GM12878 (cell line): ENCODE measurements around the gene GPR62. TPM values are rescaled to one million over a fixed set of nuclear protein-coding genes. Genes with fewer than 3 reads are reported as not detected.
A peak's percentile ranks its signal among the peaks of the same experiment; 100 is the strongest.

Experiments used
- ATAC-seq: fragments of 200-7000 bp; cut with Tn5 transposase; 3 replicates; pipeline ENCODE4 v1.9.1; 2020; ENCODE audit warnings: mild to moderate bottlenecking, moderate library complexity
- BruUV-seq: library from RNA; stranded (reverse); fragments of 400-500 nt; replicated peaks from 2 replicates; lab custom pipeline; 2021; lab: Mats Ljungman, UMichigan
- CTCF ChIA-PET: fragments of 300-600 bp; sonication (Branson Sonifier 250); formaldehyde crosslinking; extraction: SDS; loops from one replicate; lab custom pipeline; 2021; ENCODE audit warnings: inconsistent platforms; lab: Yijun Ruan, JAX
- POLR2A ChIA-PET: fragments of 350-600 bp; formaldehyde crosslinking; extraction: SDS; loops from one replicate; lab custom pipeline; 2021; ENCODE audit warnings: inconsistent platforms; lab: Charles Lee
- RAD21 ChIA-PET: fragments of 300-600 bp; sonication (Branson Sonifier 250); formaldehyde crosslinking; loops from one replicate; lab custom pipeline; 2023; ENCODE audit warnings: antibody characterized with exemption; ENCODE audit not compliant: unreplicated experiment; lab: Charles Lee
- SMC1A ChIA-PET: fragments of 300-600 bp; sonication (Branson Sonifier 250); formaldehyde crosslinking; loops from one replicate; lab custom pipeline; 2023; ENCODE audit not compliant: unreplicated experiment, uncharacterized antibody; lab: Charles Lee
- DNase-seq: peaks from one replicate; pipeline ENCODE4 v3.0.0-alpha.2; 2011; ENCODE audit warnings: low read depth, low spot score
- FAIRE-seq: peaks from 3 replicates; lab custom pipeline; 2011; peaks lifted over from hg19 to GRCh38; lab: Jason Lieb, UNC
- H2AFZ ChIP-seq: 2 replicates; pipeline ENCODE4 v1.6.0; 2011; ENCODE audit warnings: low read depth, low read length, control low read depth; ENCODE audit not compliant: control insufficient read depth
- H3K27ac ChIP-seq: 2 replicates; pipeline ENCODE4 v1.5.1; 2011; ENCODE audit warnings: control low read depth; ENCODE audit not compliant: control insufficient read depth, insufficient read depth
- H3K27me3 ChIP-seq, 2 experiments: replicated peaks in 1 of 2; 2 replicates each; pipeline versions ENCODE4 v1.6.0 to v1.6.1; 2011; ENCODE audit warnings: low read length in 1 of 2; ENCODE audit not compliant: control insufficient read depth in 2 of 2, insufficient read depth in 2 of 2
- H3K36me3 ChIP-seq, 2 experiments: 2 replicates each; pipeline ENCODE4 v1.5.1; 2011; ENCODE audit warnings: low read length in 1 of 2; ENCODE audit not compliant: control insufficient read depth in 2 of 2, insufficient read depth in 2 of 2
- H3K4me1 ChIP-seq: 2 replicates; pipeline ENCODE4 v1.6.1; 2011; ENCODE audit warnings: mild to moderate bottlenecking, low read length, moderate library complexity, mixed read lengths; ENCODE audit not compliant: control insufficient read depth, insufficient read depth
- H3K4me2 ChIP-seq: 2 replicates; pipeline ENCODE4 v1.6.0; 2011; ENCODE audit warnings: control low read depth; ENCODE audit not compliant: control insufficient read depth, insufficient read depth
- H3K4me3 ChIP-seq: fragments of 200-600 bp; sonication (generic); 2 replicates; pipeline ENCODE4 v1.5.1; 2016
- H3K79me2 ChIP-seq: 2 replicates; pipeline ENCODE4 v1.6.0; 2011; ENCODE audit warnings: low read length; ENCODE audit not compliant: control insufficient read depth, insufficient read depth
- H3K9ac ChIP-seq: 2 replicates; pipeline ENCODE4 v1.8.0; 2011; ENCODE audit warnings: low read length, control low read depth, mixed read lengths; ENCODE audit not compliant: control insufficient read depth, insufficient read depth
- H3K9me3 ChIP-seq: replicated peaks from 3 replicates; pipeline ENCODE4 v1.5.1; 2011; ENCODE audit warnings: mild to moderate bottlenecking, low read length; ENCODE audit not compliant: control insufficient read depth, insufficient read depth
- H4K20me1 ChIP-seq: 2 replicates; pipeline ENCODE4 v1.6.0; 2011; ENCODE audit not compliant: control insufficient read depth, insufficient read depth
- BCL11A ChIP-seq: IDR thresholded peaks from 2 replicates; pipeline ENCODE4 v1.6.1; 2011; ENCODE audit warnings: low read depth, low read length
- BMI1 ChIP-seq: fragments of 450-650 bp; IDR thresholded peaks from 2 replicates; pipeline ENCODE4 v1.6.1; 2016; ENCODE audit warnings: mild to moderate bottlenecking, moderate library complexity, borderline replicate concordance
- BRCA1 ChIP-seq: IDR thresholded peaks from 2 replicates; pipeline ENCODE4 v1.6.1; 2011; ENCODE audit warnings: low read depth, low read length, improper control_type of control experiment
- CREB1 ChIP-seq: IDR thresholded peaks from 2 replicates; pipeline ENCODE4 v1.6.1; 2012; ENCODE audit warnings: low read depth, mild to moderate bottlenecking, inconsistent platforms
- EGR1 ChIP-seq, 2 experiments: IDR thresholded peaks; 1 replicate in 1 of 2; 2 replicates in 1 of 2; pipeline ENCODE4 v1.6.1; 2011 to 2012; ENCODE audit warnings: low read depth in 2 of 2, low read length in 2 of 2, borderline replicate concordance in 1 of 2, mild to moderate bottlenecking in 1 of 2, moderate library complexity in 1 of 2
- EP300 ChIP-seq, 2 experiments: fragments of 150-350 bp in 1 of 2; IDR thresholded peaks; 2 replicates each; pipeline ENCODE4 v1.6.1; 2011 to 2012; ENCODE audit warnings: low read depth in 2 of 2, low read length in 2 of 2, borderline replicate concordance in 1 of 2, improper control_type of control experiment in 1 of 2, inconsistent platforms in 1 of 2; ENCODE audit not compliant: control insufficient read depth in 1 of 2
- ETV6 ChIP-seq, 2 experiments: fragments of 450-650 bp in 1 of 2; IDR thresholded peaks in 1 of 2; conservative IDR thresholded peaks in 1 of 2; 2 replicates each; pipeline ENCODE4 v1.6.1; 2014; ENCODE audit warnings: antibody characterized with exemption in 1 of 2, borderline replicate concordance in 1 of 2, low read depth in 1 of 2, mild to moderate bottlenecking in 1 of 2, moderate library complexity in 1 of 2
- IKZF1 ChIP-seq: fragments of 450-650 bp; conservative IDR thresholded peaks from 2 replicates; pipeline ENCODE4 v1.6.1; 2017; ENCODE audit warnings: antibody characterized with exemption, mild to moderate bottlenecking
- IKZF2 ChIP-seq, 2 experiments: fragments of 450-650 bp; IDR thresholded peaks; 2 replicates each; pipeline ENCODE4 v1.6.1; 2017; ENCODE audit warnings: mild to moderate bottlenecking in 2 of 2, moderate library complexity in 2 of 2
- JUNB ChIP-seq: IDR thresholded peaks from 2 replicates; pipeline ENCODE4 v1.6.1; 2016; ENCODE audit warnings: antibody characterized with exemption, mild to moderate bottlenecking
- LARP7 ChIP-seq: fragments of 450-650 bp; IDR thresholded peaks from 2 replicates; pipeline ENCODE4 v1.6.1; 2017; ENCODE audit warnings: mild to moderate bottlenecking
- MYB ChIP-seq: fragments of 150-350 bp; IDR thresholded peaks from 2 replicates; pipeline ENCODE4 v1.6.1; 2014; ENCODE audit warnings: mild to moderate bottlenecking, low read depth, low read length, borderline replicate concordance
- NBN ChIP-seq: fragments of 450-650 bp; IDR thresholded peaks from 2 replicates; pipeline ENCODE4 v1.6.1; 2016
- NFIC ChIP-seq: IDR thresholded peaks from 2 replicates; pipeline ENCODE4 v1.6.1; 2012; ENCODE audit warnings: low read depth, mild to moderate bottlenecking, inconsistent platforms, low read length, moderate library complexity
- RELA ChIP-seq: fragments of 450-650 bp; IDR thresholded peaks from 2 replicates; pipeline ENCODE4 v1.8.0; 2014; ENCODE audit warnings: borderline replicate concordance; ENCODE audit not compliant: partially characterized antibody
- SPI1 ChIP-seq: IDR thresholded peaks from 2 replicates; pipeline ENCODE4 v1.6.1; 2011; ENCODE audit warnings: low read depth, mild to moderate bottlenecking, low read length, moderate library complexity, borderline replicate concordance; ENCODE audit not compliant: insufficient read depth
- TBL1XR1 ChIP-seq: IDR thresholded peaks from 2 replicates; pipeline ENCODE4 v1.6.1; 2012; ENCODE audit warnings: low read depth, low read length, improper control_type of control experiment
- ZNF384 ChIP-seq: IDR thresholded peaks from 2 replicates; pipeline ENCODE4 v1.6.1; 2012; ENCODE audit warnings: low read depth, mild to moderate bottlenecking, low read length, improper control_type of control experiment, borderline replicate concordance
- ZNF622 ChIP-seq: fragments of 450-650 bp; IDR thresholded peaks from 2 replicates; pipeline ENCODE4 v1.6.1; 2017; ENCODE audit warnings: mild to moderate bottlenecking, inconsistent platforms
- WGBS: methylation state at CpG from one replicate; pipeline ENCODE4 v1.1.6; 2016; ENCODE audit warnings: low lambda C conversion rate; ENCODE audit not compliant: insufficient replicate concordance, insufficient coverage; ENCODE audit errors: missing lambda C conversion rate; 5-methylcytosine and 5-hydroxymethylcytosine counted together
- in situ Hi-C: fragments of 300-500 bp; cut with MboI; formaldehyde crosslinking; loops from 9 replicates; pipeline ENCODE4 v1.14.3; 2018; ENCODE audit warnings: mixed read lengths
- intact Hi-C: fragments of 100-400 bp; cut with micrococcal nuclease; formaldehyde crosslinking; loops from one replicate; pipeline ENCODE4 v1.14.2; 2022; ENCODE audit not compliant: unreplicated experiment
- polyA plus RNA-seq, 11 experiments: library from polyadenylated mRNA; depleted of rRNA in 4 of 11; unstranded in 6 of 11; stranded (reverse) in 5 of 11; fragments of >200 nt; fragmentation: Nextera tagmentation in 4 of 11; fragmentation: Illumina TruSeq in 1 of 11; extraction: Ambion mirVana in 4 of 11; extraction: Trizol in 1 of 11; gene quantifications; 1 replicate in 1 of 11; 2 replicates in 10 of 11; pipeline versions ENCODE4 v1.2.1 to v1.2.3, GENCODE V29; 2011 to 2016; ENCODE audit warnings: inconsistent platforms in 2 of 11, missing spikeins in 2 of 11, low read depth in 1 of 11
- total RNA-seq, 4 experiments: library from RNA; depleted of rRNA in 3 of 4; stranded (reverse); fragments of >200 nt in 3 of 4; fragmentation: Illumina TruSeq in 1 of 4; extraction: Trizol in 1 of 4; gene quantifications; 2 replicates each; pipeline versions ENCODE4 v1.2.1 to v1.2.3, GENCODE V29; 2013 to 2021
- TF ChIP-seq, protein P1 (sequence below): fragments of 450-650 bp; IDR thresholded peaks from 2 replicates; pipeline ENCODE4 v1.6.1; 2017; ENCODE audit warnings: mild to moderate bottlenecking, low read depth, inconsistent platforms; ENCODE audit not compliant: poor library complexity, severe bottlenecking
- TF ChIP-seq, protein P2 (sequence below): IDR thresholded peaks from 2 replicates; pipeline ENCODE4 v1.6.1; 2012; ENCODE audit warnings: low read depth, low read length, improper control_type of control experiment

GPR62 gene
- total and polyA plus RNA-seq, 10 of the 15 experiments (the other 5 are each of a cell fraction or from before 2014, with no cell fraction given), result not detected

DNA sequence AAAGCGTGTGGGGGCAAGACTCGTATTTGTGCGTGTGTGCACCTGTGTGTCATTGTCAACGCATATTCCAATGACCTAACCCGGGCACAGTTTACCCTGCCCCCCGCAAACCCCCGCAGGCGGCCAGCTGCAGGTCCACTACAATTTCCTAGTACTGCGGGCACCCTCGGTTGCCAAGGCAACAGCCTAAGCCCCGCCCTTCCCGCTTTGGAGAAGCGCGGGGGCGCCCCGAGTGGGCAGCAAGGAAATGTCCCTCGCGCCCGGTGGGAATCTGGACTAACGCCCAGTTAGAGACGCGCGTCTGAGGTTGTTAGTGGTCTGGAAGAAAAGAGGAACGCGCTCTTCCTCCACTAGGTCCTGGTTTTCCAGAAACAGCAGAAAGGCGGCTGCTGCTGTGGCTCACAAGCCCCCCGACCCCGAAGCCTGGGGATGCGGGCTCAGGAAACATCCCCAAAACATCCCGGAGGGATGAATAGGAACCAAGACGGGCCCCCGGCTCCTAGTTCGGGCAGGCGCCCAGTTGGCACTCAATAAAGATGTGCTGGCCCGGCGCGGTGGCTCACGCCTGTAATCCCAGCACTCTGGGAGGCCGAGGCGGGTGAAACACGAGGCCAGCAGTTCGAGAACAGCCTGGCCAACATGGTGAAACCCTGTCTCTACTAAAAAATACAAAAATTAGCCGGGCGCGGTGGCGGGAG, 20.8 kb downstream of the GPR62 start:
- Histone ChIP-seq H4K20me1 (no peaks in the 10 kb centered on the region), H3K4me3 (peak overlapping the region; percentile 84; the same call in 1 of the 2 replicates), H3K4me2 (peak overlapping the region; percentile 76), H3K9ac (no peak overlapping the region; the same call in 1 of the 2 replicates), H3K36me3 (no peaks in the 10 kb centered on the region), H3K27ac (no peak overlapping the region), H3K27me3 (no peaks in the 10 kb centered on the region), H2AFZ (peak overlapping the region; percentile 85), H3K79me2 (peaks cover 5% of the 10 kb centered on the region; the same call in 1 of the 2 replicates), H3K4me1 (peaks cover 15% of the 10 kb centered on the region), H3K9me3 (no peaks in the 10 kb centered on the region)
- POLR2A ChIA-PET, result interaction anchor here (0.7 kb wide), 1 partner anchor 33 kb away, joined by 3 read pairs; no protein-coding TSS in a partner anchor
- intact Hi-C loops, result no loop called here
- no peak for TF ChIP-seq MYB
- TF ChIP-seq ZNF384, result no peak
- peak in 1 of 2 experiments; percentile 19; a peak in 1 of 3 replicates for TF ChIP-seq EGR1 (IDR thresholded peaks at IDR 0.05; ENCODE audit: borderline replicate concordance in 1 of 2, low read depth in 2 of 2, low read length in 2 of 2)
- TF ChIP-seq NFIC, result no peak
- no peak for TF ChIP-seq ETV6 (conservative IDR thresholded peaks at IDR 0.05 in 1 of 2, IDR thresholded peaks at IDR 0.05 in 1 of 2; ENCODE audit: borderline replicate concordance in 1 of 2, low read depth in 1 of 2)
- TF ChIP-seq BCL11A, result no peak
- TF ChIP-seq, protein P1, sequence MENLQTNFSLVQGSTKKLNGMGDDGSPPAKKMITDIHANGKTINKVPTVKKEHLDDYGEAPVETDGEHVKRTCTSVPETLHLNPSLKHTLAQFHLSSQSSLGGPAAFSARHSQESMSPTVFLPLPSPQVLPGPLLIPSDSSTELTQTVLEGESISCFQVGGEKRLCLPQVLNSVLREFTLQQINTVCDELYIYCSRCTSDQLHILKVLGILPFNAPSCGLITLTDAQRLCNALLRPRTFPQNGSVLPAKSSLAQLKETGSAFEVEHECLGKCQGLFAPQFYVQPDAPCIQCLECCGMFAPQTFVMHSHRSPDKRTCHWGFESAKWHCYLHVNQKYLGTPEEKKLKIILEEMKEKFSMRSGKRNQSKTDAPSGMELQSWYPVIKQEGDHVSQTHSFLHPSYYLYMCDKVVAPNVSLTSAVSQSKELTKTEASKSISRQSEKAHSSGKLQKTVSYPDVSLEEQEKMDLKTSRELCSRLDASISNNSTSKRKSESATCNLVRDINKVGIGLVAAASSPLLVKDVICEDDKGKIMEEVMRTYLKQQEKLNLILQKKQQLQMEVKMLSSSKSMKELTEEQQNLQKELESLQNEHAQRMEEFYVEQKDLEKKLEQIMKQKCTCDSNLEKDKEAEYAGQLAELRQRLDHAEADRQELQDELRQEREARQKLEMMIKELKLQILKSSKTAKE, result no peak
- TF ChIP-seq RELA, result no peak
- no peak for TF ChIP-seq EP300 (IDR thresholded peaks at IDR 0.05; ENCODE audit: borderline replicate concordance in 1 of 2, control insufficient read depth in 1 of 2, low read depth in 2 of 2, low read length in 2 of 2)
- peak in 1 of 2 experiments; percentile 29; a peak in 1 of 4 replicates for TF ChIP-seq IKZF2 (IDR thresholded peaks at IDR 0.05)
- TF ChIP-seq BRCA1, result no peak
- no peak for TF ChIP-seq CREB1
- no peak for TF ChIP-seq TBL1XR1
- TF ChIP-seq SPI1, result no peak
- no peak for TF ChIP-seq JUNB
- peak; percentile 86 for TF ChIP-seq BMI1
- peak; percentile 54; the same call in 1 of the 2 replicates for TF ChIP-seq IKZF1
- TF ChIP-seq ZNF622, result no peak
- TF ChIP-seq NBN, result no peak
- TF ChIP-seq, protein P2, sequence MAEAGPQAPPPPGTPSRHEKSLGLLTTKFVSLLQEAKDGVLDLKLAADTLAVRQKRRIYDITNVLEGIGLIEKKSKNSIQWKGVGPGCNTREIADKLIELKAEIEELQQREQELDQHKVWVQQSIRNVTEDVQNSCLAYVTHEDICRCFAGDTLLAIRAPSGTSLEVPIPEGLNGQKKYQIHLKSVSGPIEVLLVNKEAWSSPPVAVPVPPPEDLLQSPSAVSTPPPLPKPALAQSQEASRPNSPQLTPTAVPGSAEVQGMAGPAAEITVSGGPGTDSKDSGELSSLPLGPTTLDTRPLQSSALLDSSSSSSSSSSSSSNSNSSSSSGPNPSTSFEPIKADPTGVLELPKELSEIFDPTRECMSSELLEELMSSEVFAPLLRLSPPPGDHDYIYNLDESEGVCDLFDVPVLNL, result no peak
- TF ChIP-seq LARP7, result no peak
- in situ Hi-C loops, result no loop called here
- CTCF ChIA-PET, result interaction anchor here (0.9 to 5.3 kb wide), 4 partner anchors 13 to 33 kb away, joined by 3 to 79 read pairs (median 4); partner anchors contain the start of genes PARP3 and RRP9
- FAIRE-seq (no peak), DNase-seq (no peak), ATAC-seq (no peak)
- SMC1A ChIA-PET, result interaction anchor here (1.5 to 5.2 kb wide), 2 partner anchors 12 to 34 kb away, joined by 4 to 33 read pairs; partner anchors contain the start of genes PARP3 and RRP9
- WGBS, result 53% methylated on average over 46 of the region's 46 CpGs
- RAD21 ChIA-PET, result interaction anchor here (0.9 kb wide), 1 partner anchor 81 kb away, joined by 3 read pairs; the partner anchor contains the start of gene DUSP7
- BruUV-seq, result no TSS peak
